GM23338 (cell line): ENCODE measurements around the gene PTPRC. TPM values are rescaled to one million over a fixed set of nuclear protein-coding genes. Genes with fewer than 3 reads are reported as not detected.

Source experiments
- ATAC-seq: fragments of 200-7000 bp; cut with Tn5 transposase; 3 replicates; pipeline ENCODE4 v1.9.1; 2020
- DNase-seq: peaks from one replicate; pipeline ENCODE4 v3.0.0-alpha.2; 2015; ENCODE audit warnings: low spot score
- H2AFZ ChIP-seq: fragments of 200-600 bp; sonication (generic); 2 replicates; pipeline ENCODE4 v1.8.0; 2016; ENCODE audit warnings: antibody characterized with exemption, mild to moderate bottlenecking, moderate library complexity
- H3F3A ChIP-seq: fragments of 200-600 bp; sonication (generic); replicated peaks from 2 replicates; pipeline ENCODE4 v1.8.0; 2017; ENCODE audit warnings: antibody characterized with exemption, mixed run types, low read depth
- H3K27ac ChIP-seq: fragments of 200-600 bp; sonication (generic); 2 replicates; pipeline ENCODE4 v1.6.1; 2016; ENCODE audit warnings: low read depth
- H3K27me3 ChIP-seq: fragments of 200-600 bp; sonication (generic); 2 replicates; pipeline ENCODE4 v1.8.0; 2016; ENCODE audit warnings: mild to moderate bottlenecking, mixed run types, moderate library complexity; ENCODE audit not compliant: insufficient read depth
- H3K36me3 ChIP-seq: fragments of 200-600 bp; sonication (generic); 2 replicates; pipeline ENCODE4 v1.8.0; 2016; ENCODE audit warnings: mild to moderate bottlenecking; ENCODE audit not compliant: insufficient read depth
- H3K4me1 ChIP-seq: fragments of 200-600 bp; sonication (generic); 2 replicates; pipeline ENCODE4 v1.8.0; 2016; ENCODE audit warnings: mild to moderate bottlenecking, moderate library complexity; ENCODE audit not compliant: insufficient read depth
- H3K4me2 ChIP-seq: fragments of 200-600 bp; sonication (generic); 2 replicates; pipeline ENCODE4 v1.7.1; 2017; ENCODE audit warnings: mixed run types
- H3K4me3 ChIP-seq: fragments of 200-600 bp; sonication (generic); 2 replicates; pipeline ENCODE4 v1.6.1; 2016; ENCODE audit warnings: mixed run types
- H3K79me2 ChIP-seq: fragments of 200-600 bp; sonication (generic); replicated peaks from 2 replicates; pipeline ENCODE4 v1.8.0; 2017; ENCODE audit warnings: mild to moderate bottlenecking; ENCODE audit not compliant: insufficient read depth
- H3K9me2 ChIP-seq: fragments of 200-600 bp; sonication (generic); 2 replicates; pipeline ENCODE4 v1.8.0; 2017; ENCODE audit not compliant: insufficient read depth
- H4K20me1 ChIP-seq: fragments of 200-600 bp; sonication (generic); replicated peaks from 2 replicates; pipeline ENCODE4 v1.8.0; 2017; ENCODE audit warnings: mild to moderate bottlenecking; ENCODE audit not compliant: insufficient read depth
- H3K27ac Mint-ChIP-seq: 2 replicates; pipeline ENCODE4 v1.8.0; 2020; ENCODE audit warnings: inconsistent platforms, mild to moderate bottlenecking, moderate library complexity, mixed read lengths
- H3K27me3 Mint-ChIP-seq: 3 replicates; pipeline ENCODE4 v1.8.0; 2022; ENCODE audit warnings: low read depth, mild to moderate bottlenecking, moderate library complexity, mixed read lengths, inconsistent platforms; ENCODE audit not compliant: insufficient read depth, poor library complexity
- H3K36me3 Mint-ChIP-seq: 3 replicates; pipeline ENCODE4 v1.8.0; 2021; ENCODE audit warnings: low read depth, mild to moderate bottlenecking, inconsistent platforms, moderate library complexity, mixed read lengths
- H3K4me1 Mint-ChIP-seq: 3 replicates; pipeline ENCODE4 v1.8.0; 2020; ENCODE audit warnings: mild to moderate bottlenecking, inconsistent platforms, mixed read lengths
- H3K4me3 Mint-ChIP-seq: 3 replicates; pipeline ENCODE4 v1.8.0; 2021; ENCODE audit warnings: moderate library complexity, mild to moderate bottlenecking, inconsistent platforms, mixed read lengths
- H3K9me3 Mint-ChIP-seq: 3 replicates; pipeline ENCODE4 v1.8.0; 2020; ENCODE audit warnings: moderate library complexity, mild to moderate bottlenecking, inconsistent platforms, mixed read lengths
- EZH2 ChIP-seq: fragments of 200-600 bp; sonication (generic); IDR thresholded peaks from one replicate; pipeline ENCODE4 v1.8.0; 2017; ENCODE audit warnings: antibody characterized with exemption, mild to moderate bottlenecking, low read depth; ENCODE audit not compliant: unreplicated experiment
- NANOG ChIP-seq: IDR thresholded peaks from 2 replicates; pipeline ENCODE4 v1.6.1; 2016; ENCODE audit warnings: antibody characterized with exemption, borderline replicate concordance
- polyA plus RNA-seq: library from polyadenylated mRNA; unstranded; fragments of >200 nt; fragmentation: Nextera tagmentation; extraction: Ambion mirVana; gene quantifications from 2 replicates; pipeline ENCODE4 v1.2.1, GENCODE V29; 2016
- total RNA-seq: library from RNA; depleted of rRNA; stranded (reverse); fragments of >200 nt; shearing (Covaris generic); gene quantifications from 2 replicates; pipeline ENCODE4 v1.2.3, GENCODE V29; 2014
- TF ChIP-seq, protein P1 (sequence below): fragments of 250-450 bp; sonication (Bioruptor Pico); IDR thresholded peaks from 2 replicates; pipeline ENCODE4 v1.5.0; 2020; ENCODE audit warnings: mild to moderate bottlenecking, moderate library complexity
- TF ChIP-seq, protein P2 (sequence below): IDR thresholded peaks from 2 replicates; pipeline ENCODE4 v1.6.1; 2016; ENCODE audit warnings: antibody characterized with exemption

The PTPRC gene
- total and polyA plus RNA-seq, 2 experiments from 2014 or later, result 0.10 to 0.52 TPM

DNA sequence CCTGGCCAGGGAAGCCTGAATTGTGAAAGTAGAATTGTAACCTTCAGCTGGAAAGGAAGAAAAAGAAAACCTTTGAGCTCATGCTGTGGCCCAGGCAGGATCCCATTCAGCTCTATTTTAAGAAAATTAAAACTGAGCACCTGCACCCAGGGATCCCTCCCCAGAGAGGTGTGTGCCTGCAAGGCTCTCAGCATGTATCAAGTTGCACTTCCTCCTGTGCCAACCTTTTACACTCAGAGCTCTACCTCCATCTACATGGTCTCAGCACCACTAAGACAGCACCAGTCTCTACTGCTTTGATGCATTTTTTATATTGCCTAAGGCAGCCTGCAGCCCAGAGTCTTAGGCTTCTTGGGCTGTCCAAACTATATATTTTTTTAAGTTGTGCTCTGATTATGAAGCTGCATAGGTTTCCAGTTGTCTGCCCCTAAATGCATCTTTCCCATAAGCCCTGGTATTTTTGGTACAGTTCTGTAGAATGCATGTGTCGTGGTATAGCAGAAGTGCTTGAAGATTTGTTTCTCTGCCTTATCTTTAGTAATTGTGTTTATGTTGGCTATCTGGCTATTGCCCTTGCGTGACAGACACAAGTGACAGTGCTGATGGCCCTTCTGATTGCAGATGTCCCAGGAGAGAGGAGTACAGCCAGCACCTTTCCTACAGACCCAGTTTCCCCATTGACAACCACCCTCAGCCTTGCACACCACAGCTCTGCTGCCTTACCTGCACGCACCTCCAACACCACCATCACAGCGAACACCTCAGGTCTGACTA is 63.1 kb downstream of the PTPRC start:
- TF ChIP-seq, protein P1, sequence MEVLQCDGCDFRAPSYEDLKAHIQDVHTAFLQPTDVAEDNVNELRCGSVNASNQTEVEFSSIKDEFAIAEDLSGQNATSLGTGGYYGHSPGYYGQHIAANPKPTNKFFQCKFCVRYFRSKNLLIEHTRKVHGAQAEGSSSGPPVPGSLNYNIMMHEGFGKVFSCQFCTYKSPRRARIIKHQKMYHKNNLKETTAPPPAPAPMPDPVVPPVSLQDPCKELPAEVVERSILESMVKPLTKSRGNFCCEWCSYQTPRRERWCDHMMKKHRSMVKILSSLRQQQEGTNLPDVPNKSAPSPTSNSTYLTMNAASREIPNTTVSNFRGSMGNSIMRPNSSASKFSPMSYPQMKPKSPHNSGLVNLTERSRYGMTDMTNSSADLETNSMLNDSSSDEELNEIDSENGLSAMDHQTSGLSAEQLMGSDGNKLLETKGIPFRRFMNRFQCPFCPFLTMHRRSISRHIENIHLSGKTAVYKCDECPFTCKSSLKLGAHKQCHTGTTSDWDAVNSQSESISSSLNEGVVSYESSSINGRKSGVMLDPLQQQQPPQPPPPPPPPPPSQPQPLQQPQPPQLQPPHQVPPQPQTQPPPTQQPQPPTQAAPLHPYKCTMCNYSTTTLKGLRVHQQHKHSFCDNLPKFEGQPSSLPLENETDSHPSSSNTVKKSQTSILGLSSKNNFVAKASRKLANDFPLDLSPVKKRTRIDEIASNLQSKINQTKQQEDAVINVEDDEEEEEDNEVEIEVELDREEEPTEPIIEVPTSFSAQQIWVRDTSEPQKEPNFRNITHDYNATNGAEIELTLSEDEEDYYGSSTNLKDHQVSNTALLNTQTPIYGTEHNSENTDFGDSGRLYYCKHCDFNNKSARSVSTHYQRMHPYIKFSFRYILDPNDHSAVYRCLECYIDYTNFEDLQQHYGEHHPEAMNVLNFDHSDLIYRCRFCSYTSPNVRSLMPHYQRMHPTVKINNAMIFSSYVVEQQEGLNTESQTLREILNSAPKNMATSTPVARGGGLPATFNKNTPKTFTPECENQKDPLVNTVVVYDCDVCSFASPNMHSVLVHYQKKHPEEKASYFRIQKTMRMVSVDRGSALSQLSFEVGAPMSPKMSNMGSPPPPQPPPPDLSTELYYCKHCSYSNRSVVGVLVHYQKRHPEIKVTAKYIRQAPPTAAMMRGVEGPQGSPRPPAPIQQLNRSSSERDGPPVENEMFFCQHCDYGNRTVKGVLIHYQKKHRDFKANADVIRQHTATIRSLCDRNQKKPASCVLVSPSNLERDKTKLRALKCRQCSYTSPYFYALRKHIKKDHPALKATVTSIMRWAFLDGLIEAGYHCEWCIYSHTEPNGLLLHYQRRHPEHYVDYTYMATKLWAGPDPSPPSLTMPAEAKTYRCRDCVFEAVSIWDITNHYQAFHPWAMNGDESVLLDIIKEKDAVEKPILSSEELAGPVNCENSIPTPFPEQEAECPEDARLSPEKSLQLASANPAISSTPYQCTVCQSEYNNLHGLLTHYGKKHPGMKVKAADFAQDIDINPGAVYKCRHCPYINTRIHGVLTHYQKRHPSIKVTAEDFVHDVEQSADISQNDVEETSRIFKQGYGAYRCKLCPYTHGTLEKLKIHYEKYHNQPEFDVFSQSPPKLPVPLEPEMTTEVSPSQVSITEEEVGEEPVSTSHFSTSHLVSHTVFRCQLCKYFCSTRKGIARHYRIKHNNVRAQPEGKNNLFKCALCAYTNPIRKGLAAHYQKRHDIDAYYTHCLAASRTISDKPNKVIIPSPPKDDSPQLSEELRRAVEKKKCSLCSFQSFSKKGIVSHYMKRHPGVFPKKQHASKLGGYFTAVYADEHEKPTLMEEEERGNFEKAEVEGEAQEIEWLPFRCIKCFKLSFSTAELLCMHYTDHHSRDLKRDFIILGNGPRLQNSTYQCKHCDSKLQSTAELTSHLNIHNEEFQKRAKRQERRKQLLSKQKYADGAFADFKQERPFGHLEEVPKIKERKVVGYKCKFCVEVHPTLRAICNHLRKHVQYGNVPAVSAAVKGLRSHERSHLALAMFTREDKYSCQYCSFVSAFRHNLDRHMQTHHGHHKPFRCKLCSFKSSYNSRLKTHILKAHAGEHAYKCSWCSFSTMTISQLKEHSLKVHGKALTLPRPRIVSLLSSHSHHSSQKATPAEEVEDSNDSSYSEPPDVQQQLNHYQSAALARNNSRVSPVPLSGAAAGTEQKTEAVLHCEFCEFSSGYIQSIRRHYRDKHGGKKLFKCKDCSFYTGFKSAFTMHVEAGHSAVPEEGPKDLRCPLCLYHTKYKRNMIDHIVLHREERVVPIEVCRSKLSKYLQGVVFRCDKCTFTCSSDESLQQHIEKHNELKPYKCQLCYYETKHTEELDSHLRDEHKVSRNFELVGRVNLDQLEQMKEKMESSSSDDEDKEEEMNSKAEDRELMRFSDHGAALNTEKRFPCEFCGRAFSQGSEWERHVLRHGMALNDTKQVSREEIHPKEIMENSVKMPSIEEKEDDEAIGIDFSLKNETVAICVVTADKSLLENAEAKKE, result peak; percentile 37; the same call in 1 of the 2 replicates
- TF ChIP-seq NANOG (peak; percentile 64; the same call in 1 of the 2 replicates), EZH2 (no peak)
- TF ChIP-seq, protein P2, sequence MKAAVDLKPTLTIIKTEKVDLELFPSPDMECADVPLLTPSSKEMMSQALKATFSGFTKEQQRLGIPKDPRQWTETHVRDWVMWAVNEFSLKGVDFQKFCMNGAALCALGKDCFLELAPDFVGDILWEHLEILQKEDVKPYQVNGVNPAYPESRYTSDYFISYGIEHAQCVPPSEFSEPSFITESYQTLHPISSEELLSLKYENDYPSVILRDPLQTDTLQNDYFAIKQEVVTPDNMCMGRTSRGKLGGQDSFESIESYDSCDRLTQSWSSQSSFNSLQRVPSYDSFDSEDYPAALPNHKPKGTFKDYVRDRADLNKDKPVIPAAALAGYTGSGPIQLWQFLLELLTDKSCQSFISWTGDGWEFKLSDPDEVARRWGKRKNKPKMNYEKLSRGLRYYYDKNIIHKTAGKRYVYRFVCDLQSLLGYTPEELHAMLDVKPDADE, result 0 out of 2 replicates have a peak, but pooled peaks have one; percentile 63
- peak; percentile 85 for ATAC-seq
- no peaks in the 10 kb centered on the region for H4K20me1 ChIP-seq
- no peaks in the 10 kb centered on the region for H3K27me3 ChIP-seq
- H3K27ac ChIP-seq, result peak overlapping the region; percentile 72
- Mint-ChIP-seq H3K4me1 (peaks cover 61% of the 10 kb centered on the region), H3K27ac (peak overlapping the region; percentile 90), H3K4me3 (peak overlapping the region; percentile 17; the same call in 1 of the 3 replicates), H3K36me3 (no peaks in the 10 kb centered on the region), H3K9me3 (no peaks in the 10 kb centered on the region), H3K27me3 (no peaks in the 10 kb centered on the region)
- H3K4me2 ChIP-seq, result peak overlapping the region; percentile 59
- 0 out of 2 replicates have a peak, but pooled peaks cover 10% of the 10 kb centered on the region for H3F3A ChIP-seq
- peak overlapping the region; percentile 13 for H3K4me3 ChIP-seq
- no peaks in the 10 kb centered on the region for H3K9me2 ChIP-seq
- H3K79me2 ChIP-seq, result no peaks in the 10 kb centered on the region
- H3K36me3 ChIP-seq, result no peaks in the 10 kb centered on the region
- DNase-seq, result peak; percentile 46
- peaks cover 43% of the 10 kb centered on the region for H3K4me1 ChIP-seq
- H2AFZ ChIP-seq, result no peak overlapping the region
